Panc1 (cell line): ENCODE results near the gene REV3L.

Experiments
- POLR2AphosphoS5 ChIP-seq: IDR thresholded peaks from 2 replicates; pipeline ENCODE4 v1.6.1; 2012; ENCODE audit warnings: mild to moderate bottlenecking, low read depth, low read length, moderate library complexity
- REST ChIP-seq, 2 experiments: IDR thresholded peaks; 2 replicates each; pipeline ENCODE4 v1.6.1; 2011 to 2012; ENCODE audit warnings: low read depth in 2 of 2, control low read depth in 1 of 2, low read length in 1 of 2, mild to moderate bottlenecking in 1 of 2, moderate library complexity in 1 of 2; ENCODE audit not compliant: insufficient read depth in 1 of 2
- TCF7L2 ChIP-seq: IDR thresholded peaks from 2 replicates; pipeline ENCODE4 v1.6.1; 2011; ENCODE audit warnings: mild to moderate bottlenecking, low read depth, low read length, inconsistent platforms
- TF ChIP-seq, protein P1 (sequence below): fragments of 450-650 bp; IDR thresholded peaks from 2 replicates; pipeline ENCODE4 v1.5.1; 2017; ENCODE audit warnings: mild to moderate bottlenecking

DNA sequence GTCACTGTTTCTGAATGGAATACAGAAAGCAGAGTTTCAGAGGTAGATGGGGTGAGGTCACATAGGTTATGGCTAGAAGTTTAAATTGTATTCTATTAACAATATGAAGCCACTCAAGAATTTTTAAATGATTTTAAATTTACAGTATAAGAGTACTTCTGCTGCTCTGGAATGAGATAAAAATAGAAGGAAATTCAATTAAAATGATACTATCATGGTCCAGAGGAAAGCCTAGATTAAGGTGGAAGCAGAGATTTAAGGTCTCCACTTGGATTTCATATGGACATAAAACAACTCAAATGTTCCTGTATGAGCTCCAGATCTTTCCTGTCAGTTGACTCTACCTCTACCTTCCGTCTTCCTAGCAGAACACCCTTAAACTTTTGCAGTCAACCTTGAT lies 68.6 kb downstream of the REV3L start:
- TF ChIP-seq REST (IDR thresholded peaks at IDR 0.05; ENCODE audit: insufficient read depth in 1 of 2, low read depth in 2 of 2, low read length in 1 of 2) (no peak), POLR2AphosphoS5 (no peak), TCF7L2 (no peak)
- TF ChIP-seq, protein P1, sequence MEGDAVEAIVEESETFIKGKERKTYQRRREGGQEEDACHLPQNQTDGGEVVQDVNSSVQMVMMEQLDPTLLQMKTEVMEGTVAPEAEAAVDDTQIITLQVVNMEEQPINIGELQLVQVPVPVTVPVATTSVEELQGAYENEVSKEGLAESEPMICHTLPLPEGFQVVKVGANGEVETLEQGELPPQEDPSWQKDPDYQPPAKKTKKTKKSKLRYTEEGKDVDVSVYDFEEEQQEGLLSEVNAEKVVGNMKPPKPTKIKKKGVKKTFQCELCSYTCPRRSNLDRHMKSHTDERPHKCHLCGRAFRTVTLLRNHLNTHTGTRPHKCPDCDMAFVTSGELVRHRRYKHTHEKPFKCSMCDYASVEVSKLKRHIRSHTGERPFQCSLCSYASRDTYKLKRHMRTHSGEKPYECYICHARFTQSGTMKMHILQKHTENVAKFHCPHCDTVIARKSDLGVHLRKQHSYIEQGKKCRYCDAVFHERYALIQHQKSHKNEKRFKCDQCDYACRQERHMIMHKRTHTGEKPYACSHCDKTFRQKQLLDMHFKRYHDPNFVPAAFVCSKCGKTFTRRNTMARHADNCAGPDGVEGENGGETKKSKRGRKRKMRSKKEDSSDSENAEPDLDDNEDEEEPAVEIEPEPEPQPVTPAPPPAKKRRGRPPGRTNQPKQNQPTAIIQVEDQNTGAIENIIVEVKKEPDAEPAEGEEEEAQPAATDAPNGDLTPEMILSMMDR: no peak
